HG03045 (cell line): Measurements from ENCODE around the gene ENTR1.
"Not testable (repeated sequence)": the region's sequence is repeated elsewhere in the genome, so short reads cannot be mapped to it uniquely, and the experiment has no call there.

Source experiments
- ATAC-seq: cut with Tn5 transposase; IDR thresholded peaks from one replicate; pipeline ENCODE4 v1.9.1; 2021; ENCODE audit warnings: mild to moderate bottlenecking, moderate library complexity; ENCODE audit not compliant: unreplicated experiment

ENTR1 gene

GRCh38 chr9:136438548-136439480 is 28.4 kb upstream of the ENTR1 start:
- ATAC-seq, result peak; percentile 38

- ATAC-seq, result no peak
Measured at GRCh38 chr9:136437839-136438547, 27.6 kb upstream of the ENTR1 start.

GRCh38 chr9:136437430-136437829 is 27.0 kb upstream of the ENTR1 start:
- ATAC-seq, result no peak

GRCh38 chr9:136436055-136436634 is 25.7 kb upstream of the ENTR1 start:
- ATAC-seq, result no peak

- ATAC-seq, result no peak
Measured at GRCh38 chr9:136434580-136435169, 24.3 kb upstream of the ENTR1 start.

GRCh38 chr9:136433849-136434579 is 23.6 kb upstream of the ENTR1 start:
- ATAC-seq, result no peak

- ATAC-seq, result no peak
Measured at GRCh38 chr9:136433043-136433715, 22.8 kb upstream of the ENTR1 start.

- no peak for ATAC-seq
Measured at GRCh38 chr9:136432591-136432990, 22.2 kb upstream of the ENTR1 start.

- ATAC-seq, result no peak
Measured at GRCh38 chr9:136431782-136432350, 21.5 kb upstream of the ENTR1 start.

- ATAC-seq, result no peak
Measured at GRCh38 chr9:136430588-136431234, 20.3 kb upstream of the ENTR1 start.

- ATAC-seq, result no peak
Measured at GRCh38 chr9:136429683-136430491, 19.5 kb upstream of the ENTR1 start.

- no peak for ATAC-seq
Measured at GRCh38 chr9:136429075-136429628, 18.7 kb upstream of the ENTR1 start.

GRCh38 chr9:136426787-136427186 is 16.4 kb upstream of the ENTR1 start:
- ATAC-seq, result no peak

- ATAC-seq, result not testable (repeated sequence)
Measured at GRCh38 chr9:136425367-136425766, 15.0 kb upstream of the ENTR1 start.

- ATAC-seq, result no peak
Measured at GRCh38 chr9:136424750-136425362, 14.4 kb upstream of the ENTR1 start.

- no peak for ATAC-seq
Measured at GRCh38 chr9:136423432-136424146, 13.2 kb upstream of the ENTR1 start.

GRCh38 chr9:136422876-136423275 is 12.5 kb upstream of the ENTR1 start:
- ATAC-seq, result no peak
